Measurements from ENCODE around the gene ADAM20.

DNA sequence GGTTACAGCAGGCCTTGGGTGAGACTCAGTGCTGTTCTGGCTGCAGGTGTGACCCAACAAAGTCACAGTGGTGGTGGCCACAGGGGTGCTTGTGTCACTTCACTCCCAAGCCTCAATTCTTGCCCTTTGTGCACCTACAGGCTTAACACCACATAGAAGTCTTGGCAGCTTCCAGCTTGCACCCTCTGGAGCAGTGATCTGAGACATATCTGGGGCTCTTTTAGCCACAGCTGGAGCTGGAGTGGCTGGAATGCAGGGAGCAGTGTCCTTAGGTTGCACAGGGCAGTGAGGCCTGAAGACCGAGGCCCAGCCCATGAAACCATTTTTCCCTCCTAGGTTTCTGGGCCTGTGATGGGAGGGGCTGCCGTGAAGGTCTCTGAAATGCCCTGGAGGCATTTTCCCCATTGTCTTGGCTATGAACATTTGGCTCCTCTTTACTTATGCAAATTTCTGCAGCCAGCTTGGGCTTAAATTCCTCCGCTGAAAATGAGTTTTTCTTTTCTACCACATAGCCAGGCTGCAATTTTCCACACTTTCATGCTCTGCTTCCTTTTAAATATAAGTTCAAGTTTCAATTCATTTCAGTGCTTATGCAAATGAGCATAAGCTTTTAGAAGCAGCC is 45.1 kb downstream of the ADAM20 start:
- TF ChIP-seq, protein P1, sequence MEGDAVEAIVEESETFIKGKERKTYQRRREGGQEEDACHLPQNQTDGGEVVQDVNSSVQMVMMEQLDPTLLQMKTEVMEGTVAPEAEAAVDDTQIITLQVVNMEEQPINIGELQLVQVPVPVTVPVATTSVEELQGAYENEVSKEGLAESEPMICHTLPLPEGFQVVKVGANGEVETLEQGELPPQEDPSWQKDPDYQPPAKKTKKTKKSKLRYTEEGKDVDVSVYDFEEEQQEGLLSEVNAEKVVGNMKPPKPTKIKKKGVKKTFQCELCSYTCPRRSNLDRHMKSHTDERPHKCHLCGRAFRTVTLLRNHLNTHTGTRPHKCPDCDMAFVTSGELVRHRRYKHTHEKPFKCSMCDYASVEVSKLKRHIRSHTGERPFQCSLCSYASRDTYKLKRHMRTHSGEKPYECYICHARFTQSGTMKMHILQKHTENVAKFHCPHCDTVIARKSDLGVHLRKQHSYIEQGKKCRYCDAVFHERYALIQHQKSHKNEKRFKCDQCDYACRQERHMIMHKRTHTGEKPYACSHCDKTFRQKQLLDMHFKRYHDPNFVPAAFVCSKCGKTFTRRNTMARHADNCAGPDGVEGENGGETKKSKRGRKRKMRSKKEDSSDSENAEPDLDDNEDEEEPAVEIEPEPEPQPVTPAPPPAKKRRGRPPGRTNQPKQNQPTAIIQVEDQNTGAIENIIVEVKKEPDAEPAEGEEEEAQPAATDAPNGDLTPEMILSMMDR (IDR thresholded peaks at IDR 0.05), result no peak
- no peak for TF ChIP-seq POLR2AphosphoS5 (IDR thresholded peaks at IDR 0.05)
